Activated CD4-positive, alpha-beta T cell treated with anti-CD3 and anti-CD28 coated beads for 4 hours (primary cell): ENCODE measurements around the gene POGLUT3.

Source experiments
- DNase-seq, 2 donors: peaks; one replicate each; pipeline ENCODE4 v3.0.0-alpha.2; 2020

Gene POGLUT3, protein sequence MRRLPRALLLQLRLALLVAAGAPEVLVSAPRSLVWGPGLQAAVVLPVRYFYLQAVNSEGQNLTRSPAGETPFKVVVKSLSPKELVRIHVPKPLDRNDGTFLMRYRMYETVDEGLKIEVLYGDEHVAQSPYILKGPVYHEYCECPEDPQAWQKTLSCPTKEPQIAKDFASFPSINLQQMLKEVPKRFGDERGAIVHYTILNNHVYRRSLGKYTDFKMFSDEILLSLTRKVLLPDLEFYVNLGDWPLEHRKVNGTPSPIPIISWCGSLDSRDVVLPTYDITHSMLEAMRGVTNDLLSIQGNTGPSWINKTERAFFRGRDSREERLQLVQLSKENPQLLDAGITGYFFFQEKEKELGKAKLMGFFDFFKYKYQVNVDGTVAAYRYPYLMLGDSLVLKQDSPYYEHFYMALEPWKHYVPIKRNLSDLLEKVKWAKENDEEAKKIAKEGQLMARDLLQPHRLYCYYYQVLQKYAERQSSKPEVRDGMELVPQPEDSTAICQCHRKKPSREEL

DNA sequence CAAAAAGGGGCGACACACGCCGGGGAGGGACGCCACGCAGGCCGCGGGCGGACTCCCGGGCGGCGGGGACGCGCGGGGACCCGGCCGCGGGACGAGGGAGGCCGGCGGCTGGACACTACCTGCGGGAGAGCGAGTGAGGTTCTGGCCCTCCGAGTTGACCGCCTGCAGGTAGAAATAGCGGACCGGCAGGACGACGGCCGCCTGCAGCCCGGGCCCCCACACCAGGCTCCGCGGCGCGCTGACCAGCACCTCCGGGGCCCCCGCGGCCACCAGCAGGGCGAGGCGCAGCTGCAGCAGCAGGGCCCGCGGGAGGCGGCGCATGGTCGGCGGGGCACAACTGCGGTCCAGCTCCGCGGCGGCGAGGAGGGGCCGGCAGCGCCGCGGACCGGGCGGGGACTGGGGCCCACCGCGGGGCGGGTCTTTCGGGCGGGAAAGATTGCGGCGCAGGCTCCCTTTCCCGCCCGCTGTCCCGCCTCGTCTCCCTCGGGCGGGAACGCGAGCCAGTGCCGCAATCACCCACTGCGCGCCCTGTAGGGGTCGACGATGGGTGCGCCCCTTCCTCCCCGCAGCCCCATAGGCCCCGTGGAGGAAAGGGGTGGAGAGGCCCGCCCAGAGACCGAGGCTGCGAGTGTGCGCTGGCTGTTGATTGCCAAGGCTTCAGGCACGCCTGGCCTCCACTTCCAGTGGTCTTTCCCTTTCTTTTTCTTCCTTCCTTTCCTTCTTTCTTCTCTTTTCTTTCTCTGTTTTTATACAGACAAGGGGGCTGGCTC is at the start of gene POGLUT3:
Gene POGLUT3, minus strand, starts transcription at position 339 of the 770 bp plus-strand sequence. Its CDS starts 18 bp downstream, at position 321.
- DNase-seq: peak; percentile 23 to 30

DNA sequence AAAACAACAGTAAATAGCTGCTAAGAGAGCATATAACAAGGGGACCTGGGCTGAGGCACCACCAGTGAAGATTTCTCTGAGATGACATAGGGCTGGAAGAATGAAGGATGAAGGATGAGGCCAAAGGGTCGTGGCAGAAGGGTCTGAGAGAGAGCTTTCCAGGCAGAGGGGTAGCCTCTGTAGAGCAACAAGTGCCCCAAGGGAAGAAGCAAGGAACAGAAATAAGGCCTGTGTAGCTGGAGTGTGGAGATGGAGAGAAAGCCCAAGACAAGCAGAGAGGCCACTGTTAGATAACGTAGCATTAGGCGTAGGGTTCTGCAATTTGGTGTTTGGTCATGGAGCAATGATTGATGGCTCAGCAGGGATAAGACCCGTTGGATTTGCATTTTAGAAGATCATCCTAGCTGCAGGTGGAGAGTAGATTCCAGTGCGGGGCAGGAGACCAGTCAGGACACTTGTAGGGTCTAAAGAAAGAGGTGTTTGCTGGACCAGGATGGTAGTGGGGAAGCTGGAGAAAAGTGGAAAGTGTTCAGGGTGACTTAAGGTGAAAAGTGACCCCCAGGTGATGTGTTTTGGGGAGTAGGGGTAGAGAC is 47.8 kb upstream of the POGLUT3 start:
- DNase-seq: no peak

DNA sequence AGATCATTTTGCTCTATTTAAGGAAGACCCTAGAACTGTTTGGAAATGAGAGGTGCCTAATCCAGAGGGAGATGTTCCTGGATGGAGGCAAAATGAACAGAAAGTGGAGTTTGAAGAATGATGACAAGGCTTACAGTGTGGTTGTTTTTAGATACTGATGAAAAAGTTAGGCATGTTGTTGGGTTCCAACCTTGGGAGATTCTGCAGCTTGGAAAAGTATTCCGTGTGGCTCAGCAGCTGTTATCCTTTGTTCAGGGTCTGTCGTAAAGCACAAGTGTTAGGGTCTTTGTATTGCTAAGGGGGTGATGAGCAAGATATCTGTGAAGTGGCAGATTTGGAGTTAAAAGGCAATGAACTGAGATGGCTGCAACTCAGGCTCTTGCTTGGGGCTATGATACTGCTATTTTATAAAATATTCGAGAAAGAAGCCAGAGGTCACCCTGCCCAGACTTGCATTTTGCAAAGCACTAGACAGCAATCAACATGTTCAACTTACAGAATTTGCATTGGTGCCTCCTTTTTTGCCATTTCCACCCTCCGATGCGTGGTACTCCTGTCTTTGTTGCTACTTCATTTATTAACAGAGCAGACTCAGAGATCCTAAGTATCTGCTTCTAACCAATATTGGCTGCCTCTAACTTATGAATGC is 45.3 kb upstream of the POGLUT3 start:
- DNase-seq: no peak

DNA sequence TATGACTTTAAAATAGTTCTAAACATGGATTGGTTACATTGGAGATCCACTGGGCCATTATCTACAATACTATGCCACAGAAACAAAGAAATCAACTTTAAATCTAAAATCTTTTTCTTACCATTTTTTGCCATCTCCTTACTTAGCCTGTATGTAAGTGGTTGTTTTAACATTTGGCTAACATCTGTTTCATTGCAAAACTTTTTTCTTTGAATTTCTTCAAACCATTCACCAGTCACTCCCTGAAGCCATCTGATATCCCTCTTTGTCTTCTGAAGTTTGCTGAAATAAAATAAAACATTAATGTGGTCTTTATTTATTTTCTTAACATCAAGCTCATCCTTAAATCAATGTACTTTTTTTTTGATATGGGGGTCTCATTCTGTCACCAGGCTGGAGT is 43.3 kb upstream of the POGLUT3 start:
- no peak for DNase-seq

DNA sequence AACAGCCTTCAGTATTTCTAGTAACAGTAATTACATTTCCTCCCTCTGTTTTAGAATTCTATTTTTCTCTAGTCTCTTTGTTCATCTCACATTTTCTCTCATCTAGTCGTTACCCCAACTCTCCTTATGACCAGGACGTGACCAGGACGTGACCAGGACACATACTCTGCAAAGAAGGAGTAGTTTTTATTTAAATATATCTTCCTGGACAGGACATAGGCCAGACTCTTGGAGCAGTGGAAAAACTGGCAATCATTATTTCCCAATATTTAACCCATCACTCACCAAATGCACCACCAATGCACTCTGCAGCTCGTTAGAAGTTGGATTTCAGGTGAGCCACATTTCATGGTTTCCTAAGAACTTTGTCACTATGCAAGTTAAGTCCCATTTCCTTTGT is 40.3 kb upstream of the POGLUT3 start:
- no peak for DNase-seq

DNA sequence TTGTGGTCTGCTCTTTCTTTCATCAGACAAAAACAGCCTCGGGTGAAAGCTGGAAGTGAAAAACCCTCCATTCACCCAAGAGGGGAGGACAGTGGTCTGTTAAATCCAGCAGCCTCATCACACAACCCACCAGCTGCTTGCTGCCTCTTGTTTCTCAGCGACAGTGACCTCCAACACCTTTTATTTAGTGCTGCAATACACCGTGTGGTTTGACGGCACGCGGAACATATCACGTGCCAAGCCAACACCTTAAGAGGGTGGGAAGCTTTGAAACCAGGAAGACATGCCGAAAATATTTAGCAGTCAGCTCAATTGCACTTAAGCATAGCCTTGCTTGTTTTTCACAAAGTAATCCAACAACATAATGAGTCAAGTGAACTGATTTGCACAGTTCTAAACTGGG is 39.8 kb upstream of the POGLUT3 start:
- peak in 1 of 2 donors; percentile 5 for DNase-seq

DNA sequence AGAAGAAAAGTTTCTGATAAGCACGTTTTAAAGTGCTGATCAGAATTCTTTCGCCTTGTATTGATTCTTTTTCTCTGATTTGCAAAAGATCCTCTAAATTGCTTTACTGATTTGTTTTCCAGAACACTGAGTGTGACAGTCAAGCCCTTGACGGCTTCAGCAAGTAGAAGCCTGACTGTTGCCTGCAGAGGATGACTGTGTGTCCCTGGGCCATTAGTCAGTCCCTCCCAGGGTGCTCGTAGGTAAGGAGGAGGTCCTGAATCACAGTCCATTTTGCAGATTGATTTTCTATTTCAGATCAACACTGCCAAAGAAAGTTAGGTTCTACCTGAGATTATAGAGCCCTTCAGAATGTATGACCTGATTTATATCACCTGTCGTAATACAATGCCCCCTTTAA is 38.6 kb upstream of the POGLUT3 start:
- DNase-seq: no peak

DNA sequence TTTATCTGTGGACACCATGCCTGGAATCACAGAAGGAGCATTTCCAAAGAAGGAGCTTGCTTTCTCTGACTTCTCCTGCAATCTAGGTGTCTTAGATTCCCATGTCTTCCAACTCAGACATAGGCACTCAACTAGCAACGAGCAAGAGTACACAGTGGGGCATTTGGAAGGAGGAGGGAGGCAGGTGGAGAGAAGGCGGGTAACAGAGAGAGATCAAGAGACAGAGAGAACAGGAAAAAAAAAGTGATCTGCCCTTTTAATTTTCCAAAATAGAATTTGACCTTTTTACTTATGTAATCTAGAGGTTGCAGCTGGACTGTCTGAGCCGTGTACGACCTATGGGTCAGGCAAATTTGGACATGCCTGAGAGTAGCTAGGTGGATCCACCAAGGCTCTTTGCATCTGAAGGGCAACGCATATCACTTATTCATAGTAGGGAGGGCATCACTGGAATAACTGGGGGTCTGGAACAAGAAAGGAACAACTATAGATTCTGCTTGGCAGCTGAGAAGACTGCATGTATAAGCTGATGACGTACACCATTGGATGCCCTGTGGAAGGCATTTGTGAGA is 37.3 kb upstream of the POGLUT3 start:
- DNase-seq: no peak

DNA sequence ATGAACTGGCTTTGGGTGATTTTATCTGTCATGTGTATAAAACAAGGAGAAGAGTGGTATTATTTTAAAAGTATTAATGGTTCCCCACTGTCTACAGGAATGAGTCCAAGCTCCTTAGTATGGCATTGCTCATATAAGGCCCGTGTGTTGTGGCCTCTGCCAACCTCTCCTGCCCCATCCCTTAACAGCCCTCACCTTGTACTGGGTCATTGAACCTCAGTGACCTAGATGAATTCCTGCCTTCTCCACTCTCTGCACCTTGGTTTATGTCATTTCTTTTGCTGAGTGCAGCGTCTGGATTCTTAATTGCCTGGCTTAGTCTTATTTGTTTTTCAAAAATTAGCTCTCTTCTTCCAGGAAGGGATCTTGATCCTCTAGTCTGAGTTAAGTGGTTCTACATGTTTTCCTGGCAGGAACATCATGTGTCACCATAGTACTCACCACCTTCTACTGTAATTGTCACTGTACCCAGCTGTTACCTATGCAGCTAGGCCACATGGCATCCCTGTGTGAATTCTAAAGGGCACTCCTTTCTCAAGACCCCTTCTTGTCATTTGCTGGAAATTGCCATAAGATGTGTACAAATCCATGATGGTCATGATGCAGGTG is 36.2 kb upstream of the POGLUT3 start:
- no peak for DNase-seq

DNA sequence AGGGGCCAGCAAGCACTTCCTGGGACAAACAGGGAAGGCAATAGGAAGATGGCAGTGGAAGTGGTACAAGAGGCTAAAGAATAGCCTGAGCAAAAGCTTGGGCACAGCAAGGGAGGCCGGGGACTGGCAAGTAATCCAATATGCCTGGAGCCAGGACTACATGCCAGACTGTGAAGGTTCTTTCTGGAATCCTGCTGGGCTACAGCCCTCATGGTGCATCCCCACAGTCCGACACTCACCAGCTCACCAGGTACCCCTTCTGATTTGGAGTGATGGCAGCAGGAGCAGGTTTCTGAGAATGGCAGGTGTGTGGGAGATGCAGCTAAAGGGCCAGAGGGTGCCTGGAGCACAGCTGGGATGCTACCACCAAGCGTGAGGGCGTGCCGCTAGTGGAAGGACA is 32.2 kb upstream of the POGLUT3 start:
- DNase-seq: no peak

DNA sequence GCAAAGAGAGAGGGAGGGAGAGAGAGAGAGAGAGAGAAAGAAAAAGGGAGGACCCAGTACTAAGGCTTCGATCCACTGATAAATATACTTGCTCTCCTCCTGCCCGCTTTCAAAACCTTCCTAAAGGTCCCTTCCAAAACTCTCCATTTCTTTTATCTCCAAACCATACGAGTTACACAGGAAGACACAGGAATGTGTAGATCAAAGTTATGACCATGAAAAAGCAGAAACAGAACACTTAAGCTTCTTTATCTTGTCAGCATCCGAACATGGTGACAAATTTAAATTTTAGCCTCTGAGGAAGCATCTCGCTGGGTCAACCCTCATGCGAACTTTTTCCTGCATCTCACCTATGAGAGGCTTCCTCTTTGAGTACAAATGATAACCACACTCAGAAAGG is 29.2 kb upstream of the POGLUT3 start:
- DNase-seq: no peak

DNA sequence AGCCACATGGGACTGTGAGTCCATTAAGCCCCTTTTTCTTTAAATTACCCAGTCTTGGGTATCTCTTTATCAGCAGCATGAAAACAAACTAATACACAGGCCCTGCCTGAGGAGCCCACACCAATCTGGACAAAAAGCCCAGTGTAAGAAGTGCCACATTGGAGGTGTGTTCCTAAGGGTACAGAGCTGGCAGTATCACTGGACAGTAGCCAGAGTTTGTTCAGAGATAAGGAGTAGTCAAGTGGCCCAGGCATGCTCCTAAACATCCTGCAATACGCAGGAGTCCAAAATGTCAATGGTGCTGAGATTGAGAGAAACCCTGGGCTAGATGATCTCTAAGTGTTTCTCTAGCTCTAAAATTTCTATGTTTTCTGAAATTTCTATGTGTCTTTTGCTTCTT is 27.0 kb upstream of the POGLUT3 start:
- DNase-seq: no peak

DNA sequence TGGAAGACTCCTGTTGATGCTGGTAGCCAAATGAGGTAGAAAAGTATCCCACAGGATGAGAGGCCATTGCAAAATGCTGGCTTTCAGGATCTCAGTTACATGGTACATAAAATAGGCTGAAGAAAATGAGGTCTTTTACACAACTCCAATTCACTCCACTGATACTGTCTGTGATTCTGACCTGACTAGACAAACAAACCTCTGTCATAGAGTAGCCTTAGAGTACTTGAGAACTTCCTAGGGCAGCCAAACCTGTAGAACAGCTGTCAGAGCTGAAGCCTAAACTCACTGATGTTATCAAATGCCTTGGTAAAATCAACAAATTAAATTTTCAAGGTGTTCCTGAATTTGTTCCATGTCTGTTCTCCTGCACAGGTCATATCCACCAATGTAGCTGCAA is 26.2 kb upstream of the POGLUT3 start:
- DNase-seq: no peak

DNA sequence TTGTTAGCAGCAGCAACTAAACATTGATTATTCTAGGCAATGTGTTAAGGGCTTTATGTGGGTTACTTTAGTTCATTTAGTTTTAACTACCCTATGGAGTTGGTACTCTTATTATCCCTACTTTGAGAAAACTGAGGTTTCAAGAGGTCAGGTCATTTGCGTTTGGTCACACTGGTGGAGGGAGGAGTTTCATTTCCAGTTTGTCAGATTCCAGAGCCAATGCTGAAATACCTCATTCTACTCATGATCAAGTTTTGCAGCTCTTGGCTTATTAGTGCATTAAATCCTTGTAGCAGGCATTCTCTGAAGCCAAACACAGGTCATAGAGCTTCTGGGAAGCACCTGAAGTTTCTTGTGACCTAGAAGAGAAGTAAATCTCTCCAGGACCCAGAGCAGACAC is 24.1 kb upstream of the POGLUT3 start:
- no peak for DNase-seq

DNA sequence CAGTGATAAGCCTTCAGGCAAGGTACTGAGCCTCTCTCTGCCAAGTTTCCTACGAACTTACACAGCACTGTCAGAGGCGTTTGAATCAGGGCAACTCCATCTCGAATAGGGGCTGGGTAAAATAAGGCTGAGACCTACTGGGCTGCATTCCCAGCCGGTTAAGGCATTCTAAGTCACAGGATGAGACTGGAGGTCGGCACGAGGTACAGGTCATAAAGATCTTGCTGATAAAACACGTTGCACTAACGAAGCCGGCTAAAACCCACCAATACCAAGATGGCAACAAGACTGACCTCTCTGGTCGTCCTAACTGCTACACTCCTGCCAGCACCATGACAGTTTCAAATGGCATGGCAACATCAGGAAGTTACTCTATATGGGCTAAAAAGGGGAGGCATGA is 20.4 kb upstream of the POGLUT3 start:
- DNase-seq: no peak

DNA sequence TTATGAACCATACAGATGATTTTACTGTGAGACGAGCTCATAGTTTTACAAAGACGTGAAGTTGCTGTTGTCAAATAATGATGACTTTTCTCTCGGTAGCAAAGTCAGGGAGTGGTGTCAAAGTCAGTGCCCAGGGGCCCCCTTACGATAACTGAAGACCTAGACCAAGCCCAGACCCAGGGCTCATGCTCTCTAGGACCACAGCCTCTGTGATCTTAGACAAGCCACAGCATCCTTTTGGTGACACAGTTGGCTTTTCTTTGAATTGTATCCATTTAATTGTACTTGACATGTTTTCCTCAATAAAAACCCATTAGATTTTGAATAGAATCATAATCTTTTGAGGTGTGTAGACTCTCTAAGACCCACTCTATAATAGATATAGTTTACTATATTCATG is 17.9 kb upstream of the POGLUT3 start:
- no peak for DNase-seq

DNA sequence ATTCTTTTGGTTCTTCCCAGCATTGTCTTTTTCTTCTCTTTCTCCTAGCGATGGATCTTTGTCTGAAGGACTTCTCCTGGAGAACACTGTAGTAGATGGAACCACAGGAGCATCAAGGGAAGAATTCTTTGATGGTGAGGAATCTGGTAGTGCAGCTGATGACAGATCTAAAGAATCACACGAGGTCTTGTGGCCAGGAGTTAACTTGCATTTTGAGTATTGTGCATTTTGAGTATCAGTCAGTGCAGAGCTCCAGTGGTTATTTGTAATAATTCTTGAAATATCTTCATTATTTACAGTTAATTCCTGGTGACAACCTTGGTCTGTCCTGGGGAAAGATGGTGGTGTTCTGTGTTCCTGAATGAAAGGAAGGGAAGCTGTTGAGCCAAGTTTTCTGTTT is 14.5 kb upstream of the POGLUT3 start:
- DNase-seq: no peak

DNA sequence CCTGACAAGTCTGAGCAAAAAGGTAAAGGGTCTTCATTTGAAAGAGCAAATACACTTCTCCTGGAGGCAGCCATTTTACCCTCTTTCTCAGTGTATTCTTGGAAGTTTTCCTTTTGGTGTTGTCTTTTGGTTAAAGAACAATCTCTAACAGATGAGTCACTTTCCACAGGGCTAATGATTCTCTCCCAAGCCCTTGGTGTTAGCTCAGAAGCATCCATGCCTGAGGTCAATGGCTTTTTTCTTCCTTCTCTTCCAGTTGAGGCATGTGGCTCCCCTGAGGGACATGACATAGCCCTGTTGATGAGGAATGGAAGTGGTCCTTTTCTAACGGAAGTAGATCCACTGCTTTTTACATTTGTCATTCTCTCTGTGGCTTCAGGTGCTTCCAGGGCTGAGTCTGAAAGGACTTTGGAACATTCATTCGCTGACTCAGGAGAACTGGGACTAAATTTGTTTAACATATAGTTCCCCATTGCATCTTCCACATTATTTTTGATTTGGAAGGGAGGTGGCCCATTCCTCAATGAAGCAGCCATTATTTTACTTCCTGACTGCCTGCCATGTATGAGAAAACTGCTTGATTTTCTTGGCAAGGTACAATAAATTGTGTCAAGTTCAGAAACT is 13.8 kb upstream of the POGLUT3 start:
- no peak for DNase-seq

DNA sequence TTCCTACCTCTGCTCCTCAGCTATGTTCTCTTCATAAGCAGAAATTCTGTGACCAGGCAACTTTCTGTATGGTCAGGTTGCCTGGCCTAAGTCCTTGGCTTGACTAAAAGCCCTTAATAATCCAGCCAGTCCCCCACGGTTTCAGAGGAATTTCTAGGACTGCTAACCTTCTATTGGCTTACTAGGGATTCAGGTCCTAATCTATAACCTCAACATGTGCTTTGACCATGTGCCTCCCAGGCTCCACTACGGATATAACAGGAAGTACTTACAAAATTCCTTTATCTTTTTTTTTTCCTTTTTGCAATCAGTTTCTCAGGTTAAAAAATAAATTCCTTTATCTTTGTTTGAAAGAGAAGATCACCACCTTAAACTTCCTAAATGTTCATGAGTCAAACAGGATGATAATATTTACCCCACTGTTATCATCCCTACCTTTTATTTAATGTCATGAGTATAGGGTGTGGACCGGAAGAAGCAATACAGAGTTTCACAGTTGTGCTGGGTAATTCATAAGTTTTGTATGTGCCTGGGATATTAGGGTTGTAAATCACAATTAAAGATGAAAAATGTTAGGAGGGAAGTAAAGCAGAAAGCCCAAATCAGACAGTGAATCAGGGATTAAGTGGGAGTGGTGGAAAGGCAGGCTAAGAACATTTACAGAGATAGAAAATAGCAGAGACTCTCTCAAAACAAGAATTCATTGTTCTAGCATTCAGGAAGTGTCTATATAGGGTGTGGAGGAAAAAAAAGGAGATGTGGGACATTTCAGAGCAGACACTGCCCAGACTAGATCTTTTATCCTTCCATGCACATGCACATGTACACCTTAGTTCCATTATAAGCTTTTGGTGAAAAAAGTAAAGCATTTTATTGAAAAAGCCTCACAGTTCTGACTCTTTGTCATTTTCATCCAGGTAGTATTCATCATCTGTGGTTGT is 10.7 kb upstream of the POGLUT3 start:
- no peak for DNase-seq

DNA sequence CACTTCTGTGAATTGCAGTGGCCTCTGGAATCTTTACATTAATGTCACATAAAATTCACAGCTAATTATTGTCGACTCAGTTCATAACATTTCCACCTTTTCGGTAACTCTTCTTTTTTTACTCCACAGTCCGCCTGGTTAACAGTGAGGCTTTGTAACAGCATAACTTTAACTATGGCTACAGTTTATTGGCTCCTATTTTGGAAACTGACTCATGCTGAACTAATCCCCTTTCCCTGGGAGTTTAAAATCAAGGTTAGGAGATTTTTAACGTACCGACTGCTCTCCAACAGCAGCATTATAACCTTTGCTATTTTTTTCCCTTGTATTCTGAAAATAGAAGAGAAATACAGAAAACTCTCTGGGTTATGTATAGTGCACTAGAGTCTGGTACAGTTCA is 3.2 kb upstream of the POGLUT3 start:
- DNase-seq: no peak

DNA sequence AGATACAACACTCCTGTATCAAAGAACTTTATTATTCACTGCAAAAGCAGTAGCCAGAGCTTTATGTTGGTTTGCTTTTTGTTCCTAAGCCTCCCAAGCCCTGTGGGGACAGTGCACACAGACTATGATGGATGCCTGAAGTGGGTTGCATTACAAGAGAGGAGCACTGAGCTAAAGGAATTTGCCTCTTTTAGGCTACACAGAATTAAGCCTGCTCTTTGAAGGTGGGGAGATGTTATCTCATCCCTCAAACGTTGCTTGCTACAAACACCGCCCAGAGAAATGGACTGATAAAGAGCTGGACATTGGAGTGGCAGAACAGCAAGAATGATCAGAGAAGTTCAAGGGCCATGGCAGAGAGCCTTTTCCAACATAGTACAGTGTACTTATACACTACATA is 2.5 kb upstream of the POGLUT3 start:
- no peak for DNase-seq
